Tibial nerve (tissue), 4 donors: ENCODE results near the gene LDB3. TPM values are rescaled to one million over a fixed set of nuclear protein-coding genes. Genes with fewer than 3 reads are reported as not detected.

Experiments
- DNase-seq, 2 donors: peaks; one replicate each; pipeline ENCODE4 v3.0.0-alpha.2; 2019; ENCODE audit warnings: low spot score in 2 of 2
- H3K27ac ChIP-seq, 4 donors: fragments of 200-600 bp; sonication (generic) in 3 of 4; one replicate each; pipeline ENCODE4 v1.5.1; 2017 to 2019; ENCODE audit warnings: mild to moderate bottlenecking in 1 of 4
- H3K27me3 ChIP-seq, 2 donors: fragments of 200-600 bp; sonication (generic) in 1 of 2; one replicate each; pipeline versions ENCODE4 v1.5.1 to v1.6.0; 2017 to 2019
- H3K36me3 ChIP-seq, 3 donors: fragments of 200-600 bp; sonication (generic); one replicate each; pipeline ENCODE4 v1.5.1; 2018 to 2019
- H3K4me1 ChIP-seq, 4 donors: fragments of 200-600 bp; sonication (generic) in 3 of 4; one replicate each; pipeline ENCODE4 v1.5.1; 2017 to 2019
- H3K4me3 ChIP-seq, 4 donors: fragments of 200-600 bp; sonication (generic) in 3 of 4; one replicate each; pipeline ENCODE4 v1.5.1; 2017 to 2019; ENCODE audit warnings: mild to moderate bottlenecking in 1 of 4, moderate library complexity in 1 of 4
- H3K9me3 ChIP-seq, 4 donors: fragments of 200-600 bp; sonication (generic) in 3 of 4; one replicate each; pipeline ENCODE4 v1.5.1; 2017 to 2019
- EP300 ChIP-seq, 2 donors: sonication (generic); formaldehyde crosslinking; IDR thresholded peaks; one replicate each; pipeline ENCODE4 v1.6.1; 2017; ENCODE audit warnings: antibody characterized with exemption in 2 of 2, mild to moderate bottlenecking in 1 of 2
- POLR2A ChIP-seq, 2 donors: fragments of 450-650 bp; IDR thresholded peaks; one replicate each; pipeline ENCODE4 v1.6.1; 2017; ENCODE audit warnings: antibody characterized with exemption in 2 of 2, mild to moderate bottlenecking in 2 of 2, moderate library complexity in 2 of 2
- whole genome bisulfite sequencing, 2 donors: methylation state at CpG; one replicate each; pipeline ENCODE4 v1.1.5; 2018; 5-methylcytosine and 5-hydroxymethylcytosine counted together
- total RNA-seq, 4 donors: library from RNA; depleted of rRNA; stranded (reverse); fragments of >200 nt; gene quantifications; one replicate each; pipeline ENCODE4 v1.1.0, GENCODE V29; 2016
- TF ChIP-seq, protein P1 (sequence below), 5 experiments: fragments of 200-600 bp in 3 of 5; fragments of 450-650 bp in 2 of 5; sonication (generic) in 3 of 5; IDR thresholded peaks; one replicate each; pipeline ENCODE4 v1.5.1; 2016 to 2019; ENCODE audit warnings: antibody characterized with exemption in 5 of 5, mild to moderate bottlenecking in 3 of 5, moderate library complexity in 2 of 5

The LDB3 gene
- total RNA-seq, 4 donors from 2014 or later = 5.4 to 18.6 (median 7.5) TPM

DNA sequence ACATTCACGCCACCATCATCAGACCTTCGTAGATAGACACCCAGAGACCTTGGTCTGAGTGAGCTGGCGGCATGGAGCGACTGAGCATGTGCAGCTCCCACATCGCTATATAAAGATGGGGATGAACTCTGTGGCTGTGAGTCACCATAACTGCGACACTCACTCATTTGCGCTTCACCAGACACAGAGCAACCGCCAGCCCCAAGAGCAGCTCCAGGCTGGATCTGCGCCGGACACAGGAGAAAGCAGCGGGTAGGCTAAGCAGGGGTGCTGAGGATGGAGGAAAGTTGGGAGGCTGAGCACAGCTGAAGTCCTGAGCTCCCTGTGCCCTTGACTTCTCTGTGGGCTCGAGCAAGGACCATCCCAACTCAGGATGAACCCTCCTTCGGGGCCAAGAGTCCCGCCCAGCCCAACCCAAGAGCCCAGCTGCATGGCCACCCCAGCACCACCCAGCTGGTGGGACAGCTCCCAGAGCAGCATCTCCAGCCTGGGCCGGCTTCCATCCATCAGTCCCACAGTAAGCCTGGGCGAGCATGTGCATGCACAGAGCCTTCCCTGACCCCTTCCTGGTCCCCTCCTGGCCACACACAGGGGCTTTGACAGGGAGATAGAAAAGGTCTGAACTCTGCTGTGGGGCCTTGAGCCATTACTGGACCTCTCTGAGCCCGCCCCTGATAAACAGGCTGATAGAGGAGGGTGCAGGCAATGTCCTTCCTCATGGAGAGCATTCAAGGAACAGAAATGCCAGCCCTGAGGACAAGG, 13.7 kb upstream of the LDB3 start, which contains the start of gene OPN4:
OPN4 (plus strand) TSS at position 137 of the 762 bp plus-strand sequence; CDS start at position 374, 237 bp downstream.
- Histone ChIP-seq H3K9me3 (no peaks in the 10 kb centered on the region), H3K27me3 (no peaks in the 10 kb centered on the region), H3K4me3 (no peak within 1 kb of the TSS), H3K36me3 (no peaks in the 10 kb centered on the region), H3K4me1 (peaks cover 0 to 20% (median under 1%) of the 10 kb centered on the region in 4 donors), H3K27ac (no peak within 1 kb of the TSS)
- no peak for TF ChIP-seq EP300 (IDR thresholded peaks at IDR 0.05)
- DNase-seq = no peak
- 84 to 86% methylated on average over 16 to 17 of the region's 17 CpGs for WGBS, 2 donors

DNA sequence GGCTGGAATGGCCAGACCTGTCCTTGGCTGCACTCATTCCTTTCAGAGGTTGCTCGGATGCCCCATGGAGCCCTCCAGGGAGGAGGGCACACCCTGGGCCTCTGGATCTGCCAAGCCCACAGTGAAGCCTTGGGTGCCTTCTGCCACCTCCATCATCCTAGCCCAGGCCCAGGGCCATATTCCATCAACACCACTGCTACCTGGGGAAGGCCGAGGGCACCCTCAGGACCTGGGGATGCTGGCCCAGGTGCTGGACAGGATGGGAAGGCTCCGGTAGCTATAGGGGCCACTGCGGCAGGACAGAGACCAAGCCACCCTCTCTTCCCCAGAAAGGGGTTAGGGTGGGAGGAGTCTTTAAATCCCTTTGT, 13.2 kb upstream of the LDB3 start:
- DNase-seq = no peak
- no peak overlapping the region for H3K27ac ChIP-seq
- H3K4me1 ChIP-seq = peaks cover 0 to 14% (median 0%) of the 10 kb centered on the region in 4 donors
- H3K4me3 ChIP-seq = no peak overlapping the region
- no peaks in the 10 kb centered on the region for H3K9me3 ChIP-seq
- TF ChIP-seq POLR2A (IDR thresholded peaks at IDR 0.05) (no peak), EP300 (IDR thresholded peaks at IDR 0.05) (no peak)
- TF ChIP-seq, protein P1, sequence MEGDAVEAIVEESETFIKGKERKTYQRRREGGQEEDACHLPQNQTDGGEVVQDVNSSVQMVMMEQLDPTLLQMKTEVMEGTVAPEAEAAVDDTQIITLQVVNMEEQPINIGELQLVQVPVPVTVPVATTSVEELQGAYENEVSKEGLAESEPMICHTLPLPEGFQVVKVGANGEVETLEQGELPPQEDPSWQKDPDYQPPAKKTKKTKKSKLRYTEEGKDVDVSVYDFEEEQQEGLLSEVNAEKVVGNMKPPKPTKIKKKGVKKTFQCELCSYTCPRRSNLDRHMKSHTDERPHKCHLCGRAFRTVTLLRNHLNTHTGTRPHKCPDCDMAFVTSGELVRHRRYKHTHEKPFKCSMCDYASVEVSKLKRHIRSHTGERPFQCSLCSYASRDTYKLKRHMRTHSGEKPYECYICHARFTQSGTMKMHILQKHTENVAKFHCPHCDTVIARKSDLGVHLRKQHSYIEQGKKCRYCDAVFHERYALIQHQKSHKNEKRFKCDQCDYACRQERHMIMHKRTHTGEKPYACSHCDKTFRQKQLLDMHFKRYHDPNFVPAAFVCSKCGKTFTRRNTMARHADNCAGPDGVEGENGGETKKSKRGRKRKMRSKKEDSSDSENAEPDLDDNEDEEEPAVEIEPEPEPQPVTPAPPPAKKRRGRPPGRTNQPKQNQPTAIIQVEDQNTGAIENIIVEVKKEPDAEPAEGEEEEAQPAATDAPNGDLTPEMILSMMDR (IDR thresholded peaks at IDR 0.05) = no peak
- no peaks in the 10 kb centered on the region for H3K36me3 ChIP-seq
- no peaks in the 10 kb centered on the region for H3K27me3 ChIP-seq
- WGBS, 2 donors = 87 to 95% methylated on average over 3 to 4 of the region's 4 CpGs

DNA sequence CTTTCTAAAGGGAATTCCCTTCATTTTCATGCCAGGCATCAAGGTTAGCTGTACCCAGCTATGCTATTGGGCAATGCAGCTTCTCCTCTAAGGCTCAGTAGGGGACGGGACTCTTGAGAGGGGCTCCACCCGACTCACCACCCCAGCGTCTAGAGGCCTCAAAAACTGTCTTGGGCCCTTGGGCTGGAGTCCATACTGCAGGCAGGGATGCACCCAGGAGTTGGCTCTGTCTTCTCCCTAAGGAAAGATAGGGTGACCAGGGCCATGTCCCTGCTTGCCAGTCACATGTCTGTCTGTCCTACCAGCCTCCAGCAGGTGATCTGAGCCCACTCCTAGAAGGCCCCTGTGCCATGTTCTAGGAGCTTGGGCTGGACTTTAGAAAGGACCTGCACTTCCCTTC, 12.7 kb upstream of the LDB3 start:
- H3K9me3 ChIP-seq = no peaks in the 10 kb centered on the region
- H3K36me3 ChIP-seq = no peaks in the 10 kb centered on the region
- H3K27ac ChIP-seq = no peak overlapping the region
- H3K27me3 ChIP-seq = no peaks in the 10 kb centered on the region
- H3K4me3 ChIP-seq = no peak overlapping the region
- no peak for DNase-seq
- H3K4me1 ChIP-seq = peaks cover 0 to 9% (median 0%) of the 10 kb centered on the region in 4 donors
- 75 to 89% methylated on average over 3 of the region's 3 CpGs for WGBS, 2 donors
- TF ChIP-seq EP300 (IDR thresholded peaks at IDR 0.05) (no peak), POLR2A (IDR thresholded peaks at IDR 0.05) (no peak)
- TF ChIP-seq, protein P1 (IDR thresholded peaks at IDR 0.05) = no peak

DNA sequence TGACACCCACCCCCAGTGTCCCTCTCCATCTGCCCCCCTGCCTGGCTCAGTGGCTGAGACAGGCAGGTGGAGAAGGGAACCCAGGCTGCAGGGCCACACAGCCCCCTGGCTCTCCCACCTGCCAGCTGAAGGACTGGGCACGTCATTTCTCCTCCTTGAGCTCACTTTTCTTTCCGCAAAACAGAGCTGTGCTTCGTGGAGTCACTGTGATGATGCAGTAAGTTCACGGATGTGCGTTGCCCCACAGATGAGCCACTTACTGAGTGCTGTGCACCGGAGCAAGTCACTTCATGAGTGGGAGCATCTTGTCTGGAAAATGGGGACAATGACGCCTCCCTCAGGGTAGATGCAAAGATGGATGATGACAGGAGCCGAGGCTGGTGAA, 11.3 kb upstream of the LDB3 start:
- no peaks in the 10 kb centered on the region for H3K36me3 ChIP-seq
- H3K4me1 ChIP-seq = no peaks in the 10 kb centered on the region
- H3K27me3 ChIP-seq = no peaks in the 10 kb centered on the region
- 85 to 96% methylated on average over 7 to 8 of the region's 8 CpGs for WGBS, 2 donors
- no peaks in the 10 kb centered on the region for H3K9me3 ChIP-seq
- no peak overlapping the region for H3K4me3 ChIP-seq
- H3K27ac ChIP-seq = no peak overlapping the region
- no peak for DNase-seq
- no peak for TF ChIP-seq POLR2A (IDR thresholded peaks at IDR 0.05)
- TF ChIP-seq, protein P1 (IDR thresholded peaks at IDR 0.05) = no peak
- TF ChIP-seq EP300 (IDR thresholded peaks at IDR 0.05) = no peak

DNA sequence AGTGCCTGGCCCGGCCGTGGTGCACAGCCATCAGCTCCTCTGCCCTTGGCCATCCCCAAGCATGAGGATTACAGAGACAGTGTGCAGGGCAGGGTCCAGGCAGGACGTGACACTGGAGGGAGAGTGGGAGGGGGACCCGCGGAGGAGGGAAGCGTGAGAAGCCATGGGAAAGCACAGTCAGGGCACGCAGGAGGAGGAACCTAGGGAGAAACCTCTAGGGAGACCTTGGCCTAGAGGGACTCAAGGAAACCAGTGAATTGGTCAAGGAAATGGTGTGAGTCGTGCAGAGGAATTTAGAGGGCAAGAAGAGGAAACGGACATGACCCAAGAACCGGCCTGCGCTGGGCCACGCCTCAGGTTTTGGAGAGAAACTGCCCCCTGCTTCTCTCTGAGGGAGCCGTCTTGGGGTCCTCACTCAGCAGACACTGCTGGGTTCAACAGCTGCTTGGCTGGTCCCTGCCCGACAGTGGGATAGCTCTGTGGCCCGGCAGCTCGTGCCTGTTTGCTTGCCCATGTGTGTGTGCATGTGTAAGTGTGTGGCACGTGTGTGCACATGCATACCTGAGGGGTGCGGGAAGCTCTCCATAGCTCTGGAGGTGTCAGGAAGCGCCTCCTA, 10.8 kb upstream of the LDB3 start:
- no peaks in the 10 kb centered on the region for H3K9me3 ChIP-seq
- no peaks in the 10 kb centered on the region for H3K27me3 ChIP-seq
- no peaks in the 10 kb centered on the region for H3K36me3 ChIP-seq
- DNase-seq = no peak
- H3K4me3 ChIP-seq = no peak overlapping the region
- no peaks in the 10 kb centered on the region for H3K4me1 ChIP-seq
- WGBS, 2 donors = 61 to 67% methylated on average over 16 to 19 of the region's 19 CpGs
- H3K27ac ChIP-seq = no peak overlapping the region
- no peak for TF ChIP-seq EP300 (IDR thresholded peaks at IDR 0.05)
- TF ChIP-seq POLR2A (IDR thresholded peaks at IDR 0.05) = no peak
- TF ChIP-seq, protein P1 (IDR thresholded peaks at IDR 0.05) = no peak
